H1 (cell line): ENCODE data around the gene LLPH. TPM values are rescaled to one million over a fixed set of nuclear protein-coding genes. Genes with fewer than 3 reads are reported as not detected.
"Not testable (repeated sequence)": the region's sequence is repeated elsewhere in the genome, so short reads cannot be mapped to it uniquely, and the experiment has no call there.

ENCODE experiments used
- CTCF ChIA-PET: fragments of 300-600 bp; sonication (Branson Sonifier 250); formaldehyde crosslinking; loops from one replicate; lab custom pipeline; 2021; ENCODE audit not compliant: partially characterized antibody; lab: Charles Lee
- POLR2A ChIA-PET: fragments of 300-600 bp; sonication (Branson Sonifier 250); formaldehyde crosslinking; loops from one replicate; lab custom pipeline; 2021; ENCODE audit warnings: inconsistent platforms; ENCODE audit not compliant: partially characterized antibody; lab: Charles Lee
- DNase-seq, 2 experiments: peaks; one replicate each; pipeline versions ENCODE4 v3.0.0 to v3.0.0-alpha.2; 2010 to 2022; ENCODE audit warnings: low spot score in 2 of 2, low read depth in 1 of 2, mixed read lengths in 1 of 2
- FAIRE-seq: peaks from 2 replicates; lab custom pipeline; 2011; peaks lifted over from hg19 to GRCh38; lab: Jason Lieb, UNC
- H2AFZ ChIP-seq: 2 replicates; pipeline ENCODE4 v1.8.1; 2012; ENCODE audit warnings: low read length, inconsistent platforms
- H2AK5ac ChIP-seq: 2 replicates; pipeline ENCODE4 v1.6.1; 2013; ENCODE audit warnings: low read depth, low read length
- H2BK120ac ChIP-seq: replicated peaks from 2 replicates; pipeline ENCODE3; 2013; ENCODE audit warnings: low read depth, low read length, inconsistent platforms
- H2BK12ac ChIP-seq: 2 replicates; pipeline ENCODE4 v1.6.1; 2013; ENCODE audit warnings: low read depth, low read length
- H2BK15ac ChIP-seq: 2 replicates; pipeline ENCODE4 v1.6.1; 2013; ENCODE audit warnings: low read length
- H2BK20ac ChIP-seq: 2 replicates; pipeline ENCODE4 v1.6.1; 2013; ENCODE audit warnings: low read length
- H2BK5ac ChIP-seq: 2 replicates; pipeline ENCODE4 v1.6.1; 2013; ENCODE audit warnings: low read depth, low read length
- H3K14ac ChIP-seq: 2 replicates; pipeline ENCODE4 v1.6.1; 2013; ENCODE audit warnings: inconsistent platforms; ENCODE audit not compliant: insufficient read length
- H3K18ac ChIP-seq: 2 replicates; pipeline ENCODE4 v1.6.1; 2013; ENCODE audit warnings: low read length; ENCODE audit errors: extremely low read depth
- H3K23ac ChIP-seq: 2 replicates; pipeline ENCODE4 v1.6.1; 2013; ENCODE audit warnings: inconsistent platforms; ENCODE audit not compliant: insufficient read length
- H3K23me2 ChIP-seq: 2 replicates; pipeline ENCODE4 v1.6.1; 2013; ENCODE audit warnings: low read depth, low read length
- H3K27ac ChIP-seq: 2 replicates; pipeline ENCODE4 v1.6.1; 2011; ENCODE audit warnings: low read depth, low read length, inconsistent platforms
- H3K27me3 ChIP-seq, 4 experiments: replicated peaks in 1 of 4; 1 replicate in 1 of 4; 2 replicates in 3 of 4; pipeline versions ENCODE4 v1.6.1 to v1.8.1; 2011 to 2013; ENCODE audit warnings: low read length in 3 of 4, mild to moderate bottlenecking in 3 of 4, inconsistent platforms in 2 of 4, mixed read lengths in 2 of 4, moderate library complexity in 1 of 4; ENCODE audit not compliant: control insufficient read depth in 3 of 4, insufficient read depth in 3 of 4; ENCODE audit errors: extremely low read depth in 1 of 4
- H3K36me3 ChIP-seq, 4 experiments: 2 replicates each; pipeline versions ENCODE4 v1.6.1 to v1.8.1; 2011 to 2013; ENCODE audit warnings: mild to moderate bottlenecking in 4 of 4, low read length in 3 of 4, moderate library complexity in 2 of 4, control low read depth in 1 of 4, inconsistent platforms in 1 of 4; ENCODE audit not compliant: insufficient read depth in 4 of 4, control insufficient read depth in 2 of 4
- H3K4ac ChIP-seq: replicated peaks from 2 replicates; pipeline ENCODE3; 2013; ENCODE audit warnings: low read length, low read depth, mixed read lengths, inconsistent platforms; ENCODE audit not compliant: insufficient read length
- H3K4me1 ChIP-seq, 4 experiments: replicated peaks in 1 of 4; 1 replicate in 1 of 4; 2 replicates in 3 of 4; pipeline versions ENCODE4 v1.6.1 to v1.8.1; 2011 to 2013; ENCODE audit warnings: low read length in 3 of 4, inconsistent platforms in 2 of 4, mixed read lengths in 1 of 4; ENCODE audit not compliant: insufficient read depth in 4 of 4, control insufficient read depth in 3 of 4
- H3K4me2 ChIP-seq, 2 experiments: 2 replicates each; pipeline versions ENCODE4 v1.6.1 to v1.8.1; 2011 to 2013; ENCODE audit warnings: low read depth in 2 of 2, low read length in 2 of 2, control low read depth in 1 of 2, inconsistent platforms in 1 of 2, mild to moderate bottlenecking in 1 of 2; ENCODE audit not compliant: insufficient read depth in 1 of 2
- H3K4me3 ChIP-seq, 4 experiments: fragments of 200-600, 300-600 bp in 1 of 4; sonication (generic), shearing (Covaris generic), sonication (Bioruptor Twin) in 1 of 4; 2 replicates each; pipeline versions ENCODE4 v1.5.1 to v1.8.1; 2011 to 2016; ENCODE audit warnings: low read length in 4 of 4, low read depth in 3 of 4, control low read depth in 2 of 4, inconsistent platforms in 2 of 4, mild to moderate bottlenecking in 2 of 4, mixed read lengths in 1 of 4, moderate library complexity in 1 of 4; ENCODE audit not compliant: insufficient read depth in 2 of 4; ENCODE audit errors: extremely low read depth in 1 of 4
- H3K56ac ChIP-seq: replicated peaks from 2 replicates; pipeline ENCODE3; 2013; ENCODE audit warnings: low read depth, mild to moderate bottlenecking, mixed read lengths, low read length, inconsistent platforms; ENCODE audit not compliant: insufficient read length
- H3K79me1 ChIP-seq: 2 replicates; pipeline ENCODE4 v1.6.1; 2013; ENCODE audit warnings: low read depth, low read length, control low read depth
- H3K79me2 ChIP-seq, 2 experiments: 2 replicates each; pipeline versions ENCODE4 v1.6.1 to v1.8.1; 2012 to 2013; ENCODE audit warnings: low read length in 2 of 2, mild to moderate bottlenecking in 2 of 2, inconsistent platforms in 1 of 2; ENCODE audit not compliant: insufficient read depth in 2 of 2, control insufficient read depth in 1 of 2
- H3K9ac ChIP-seq, 4 experiments: replicated peaks in 1 of 4; 1 replicate in 1 of 4; 2 replicates in 3 of 4; pipeline versions ENCODE4 v1.6.1 to v1.8.1; 2011 to 2013; ENCODE audit warnings: low read depth in 3 of 4, low read length in 3 of 4, control low read depth in 2 of 4, mild to moderate bottlenecking in 2 of 4, moderate library complexity in 2 of 4, inconsistent platforms in 1 of 4; ENCODE audit errors: extremely low read depth in 1 of 4
- H3K9me3 ChIP-seq, 2 experiments: 2 replicates each; pipeline versions ENCODE4 v1.6.1 to v1.8.1; 2012 to 2013; ENCODE audit warnings: mild to moderate bottlenecking in 2 of 2, moderate library complexity in 2 of 2, control low read depth in 1 of 2, inconsistent platforms in 1 of 2, low read depth in 1 of 2, low read length in 1 of 2, mixed read lengths in 1 of 2; ENCODE audit not compliant: insufficient read depth in 2 of 2
- H4K20me1 ChIP-seq, 2 experiments: replicated peaks in 1 of 2; 2 replicates each; pipeline versions ENCODE3 to v1.8.1; 2011 to 2013; ENCODE audit warnings: inconsistent platforms in 2 of 2, low read length in 2 of 2, mild to moderate bottlenecking in 1 of 2; ENCODE audit not compliant: insufficient read depth in 2 of 2, control insufficient read depth in 1 of 2
- H4K5ac ChIP-seq: 2 replicates; pipeline ENCODE4 v1.6.1; 2013; ENCODE audit warnings: low read length, low read depth, mixed read lengths, inconsistent platforms; ENCODE audit not compliant: insufficient read length
- H4K8ac ChIP-seq: 2 replicates; pipeline ENCODE4 v1.8.0; 2013; ENCODE audit warnings: mild to moderate bottlenecking, moderate library complexity, low read length, inconsistent platforms; ENCODE audit not compliant: insufficient read depth; ENCODE audit errors: extremely low read depth
- H4K91ac ChIP-seq: replicated peaks from 2 replicates; pipeline ENCODE3; 2013; ENCODE audit warnings: low read length, mixed read lengths, inconsistent platforms; ENCODE audit not compliant: insufficient read length
- WGBS, 2 experiments: shearing (Covaris generic) in 1 of 2; methylation state at CpG; one replicate each; pipeline versions ENCODE4 v1.1.6 to v1.1.7; 2013 to 2015; ENCODE audit warnings: low lambda C conversion rate in 2 of 2, mixed read lengths in 2 of 2, inconsistent platforms in 1 of 2, low coverage in 1 of 2, missing lambda C conversion rate in 1 of 2; ENCODE audit not compliant: insufficient replicate concordance in 2 of 2, insufficient coverage in 1 of 2, insufficient read length in 1 of 2; ENCODE audit errors: extremely low coverage in 1 of 2, missing lambda C conversion rate in 1 of 2; 5-methylcytosine and 5-hydroxymethylcytosine counted together
- polyA plus RNA-seq, 7 experiments: library from polyadenylated mRNA; depleted of rRNA in 3 of 7; stranded (reverse) in 5 of 7; unstranded in 2 of 7; fragments of >200 nt in 5 of 7; fragments of 200-250 nt in 2 of 7; gene quantifications; 1 replicate in 5 of 7; 2 replicates in 1 of 7; 4 replicates in 1 of 7; pipeline versions ENCODE4 v1.2.1 to v1.2.3, GENCODE V29; 2011 to 2013; ENCODE audit warnings: missing spikeins in 2 of 7, mixed read lengths in 2 of 7
- total RNA-seq: library from RNA; stranded (reverse); fragmentation: NEBNext Ultra II Directional; extraction: Animal tissue kit (Norgen Biotek cat#: 25700); gene quantifications from 2 replicates; pipeline ENCODE4 v1.2.1, GENCODE V29; 2021

LLPH gene
- total and polyA plus RNA-seq, 2 of the 8 experiments (the other 6 are each of a cell fraction or from before 2014, with no cell fraction given) = 2.3 to 31.3 TPM

GRCh38 chr12:66174391-66175325 lies 44.1 kb upstream of the LLPH start:
- H2AFZ ChIP-seq, H3K27me3 ChIP-seq, H4K20me1 ChIP-seq, FAIRE-seq, CTCF ChIA-PET, POLR2A ChIA-PET, H3K23me2 ChIP-seq, H3K18ac ChIP-seq, H3K4me3 ChIP-seq, H3K79me1 ChIP-seq, H3K14ac ChIP-seq, H4K5ac ChIP-seq, H3K79me2 ChIP-seq, H3K56ac ChIP-seq, H2BK20ac ChIP-seq, H3K4me2 ChIP-seq, H4K91ac ChIP-seq, H3K9ac ChIP-seq, H2AK5ac ChIP-seq, DNase-seq, H4K8ac ChIP-seq, H2BK15ac ChIP-seq, H3K36me3 ChIP-seq, H3K4me1 ChIP-seq, H2BK120ac ChIP-seq, H2BK5ac ChIP-seq, H3K27ac ChIP-seq, H2BK12ac ChIP-seq, H3K23ac ChIP-seq, H3K4ac ChIP-seq: not testable (repeated sequence)
- H3K9me3 ChIP-seq = peaks cover 0 to 13% of the 10 kb centered on the region in 2 experiments; a peak in 1 of 4 replicates
- WGBS, 2 experiments = 93% methylated on average over 41 of the region's 54 CpGs; no CpG with 5 or more reads in 1 of the 2 experiments
